SK-N-SH treated with all-trans-retinoic acid at 6 μM for 48 hours (cell line): ENCODE measurements around the gene ZMIZ1.

Experiments used
- ATAC-seq: fragments of 200-7000 bp; cut with Tn5 transposase; 3 replicates; pipeline ENCODE4 v1.9.1; 2020; ENCODE audit warnings: mild to moderate bottlenecking, moderate library complexity
- ARNTL ChIP-seq: fragments of 450-650 bp; formaldehyde crosslinking; IDR thresholded peaks from 2 replicates; pipeline ENCODE4 v1.5.0; 2020; ENCODE audit warnings: low read depth, mild to moderate bottlenecking, moderate library complexity, borderline replicate concordance
- BACH2 ChIP-seq: fragments of 250-450 bp; sonication (Bioruptor Pico); IDR thresholded peaks from 2 replicates; pipeline ENCODE4 v1.9.0; 2021; ENCODE audit warnings: mild to moderate bottlenecking, borderline replicate concordance
- CSDC2 ChIP-seq: fragments of 250-450 bp; sonication (Bioruptor Pico); IDR thresholded peaks from 2 replicates; pipeline ENCODE4 v1.5.0; 2020; ENCODE audit warnings: mild to moderate bottlenecking, moderate library complexity
- CSRNP3 ChIP-seq: fragments of 250-450 bp; sonication (Bioruptor Pico); IDR thresholded peaks from 2 replicates; pipeline ENCODE4 v1.5.1; 2021; ENCODE audit warnings: mild to moderate bottlenecking, moderate library complexity
- ESRRG ChIP-seq: fragments of 250-450 bp; sonication (Bioruptor Pico); IDR thresholded peaks from 2 replicates; pipeline ENCODE4 v1.6.1; 2021; ENCODE audit warnings: mild to moderate bottlenecking
- GLIS3 ChIP-seq: fragments of 250-450 bp; sonication (Bioruptor Pico); IDR thresholded peaks from 2 replicates; pipeline ENCODE4 v1.5.0; 2020; ENCODE audit warnings: mild to moderate bottlenecking, moderate library complexity
- ISL1 ChIP-seq: fragments of 250-450 bp; sonication (Bioruptor Pico); IDR thresholded peaks from 2 replicates; pipeline ENCODE4 v2.1.2; 2022; ENCODE audit warnings: mild to moderate bottlenecking, moderate library complexity
- OSR1 ChIP-seq: fragments of 250-450 bp; sonication (Bioruptor Pico); IDR thresholded peaks from 2 replicates; pipeline ENCODE4 v1.8.0; 2022; ENCODE audit warnings: moderate library complexity, mild to moderate bottlenecking, inconsistent platforms
- POU6F1 ChIP-seq: fragments of 250-450 bp; sonication (Bioruptor Pico); IDR thresholded peaks from 2 replicates; pipeline ENCODE4 v1.8.0; 2021; ENCODE audit warnings: low read depth, mild to moderate bottlenecking, moderate library complexity, borderline replicate concordance
- PPARA ChIP-seq: fragments of 250-450 bp; sonication (Bioruptor Pico); IDR thresholded peaks from 2 replicates; pipeline ENCODE4 v1.5.0; 2020; ENCODE audit warnings: mild to moderate bottlenecking, borderline replicate concordance
- RARB ChIP-seq: fragments of 250-450 bp; sonication (Bioruptor Pico); IDR thresholded peaks from 2 replicates; pipeline ENCODE4 v1.8.0; 2021; ENCODE audit warnings: mild to moderate bottlenecking, moderate library complexity
- SNAI2 ChIP-seq: fragments of 250-450 bp; sonication (Bioruptor Pico); IDR thresholded peaks from 2 replicates; pipeline ENCODE4 v1.5.0; 2020; ENCODE audit warnings: mild to moderate bottlenecking, moderate library complexity
- TCF4 ChIP-seq: fragments of 250-450 bp; sonication (Bioruptor Pico); IDR thresholded peaks from 2 replicates; pipeline ENCODE4 v1.8.0; 2021; ENCODE audit warnings: mild to moderate bottlenecking, moderate library complexity, borderline replicate concordance
- TOX ChIP-seq: fragments of 250-450 bp; sonication (Bioruptor Pico); IDR thresholded peaks from 2 replicates; pipeline ENCODE4 v1.8.0; 2021; ENCODE audit warnings: mild to moderate bottlenecking, moderate library complexity, borderline replicate concordance
- TSHZ2 ChIP-seq: fragments of 250-450 bp; sonication (Bioruptor Pico); IDR thresholded peaks from 2 replicates; pipeline ENCODE4 v1.5.0; 2020; ENCODE audit warnings: mild to moderate bottlenecking, moderate library complexity
- ZC3H10 ChIP-seq: fragments of 250-450 bp; sonication (Bioruptor Pico); IDR thresholded peaks from 2 replicates; pipeline ENCODE4 v1.5.1; 2021; ENCODE audit warnings: mild to moderate bottlenecking, moderate library complexity
- ZFP3 ChIP-seq: fragments of 250-450 bp; sonication (Bioruptor Pico); IDR thresholded peaks from 2 replicates; pipeline ENCODE4 v1.5.0; 2020; ENCODE audit warnings: mild to moderate bottlenecking, moderate library complexity
- ZFP30 ChIP-seq: fragments of 450-650 bp; formaldehyde crosslinking; IDR thresholded peaks from 2 replicates; pipeline ENCODE4 v1.5.0; 2022; ENCODE audit warnings: mild to moderate bottlenecking, moderate library complexity
- ZNF565 ChIP-seq: fragments of 450-650 bp; formaldehyde crosslinking; conservative IDR thresholded peaks from 2 replicates; pipeline ENCODE4 v1.5.0; 2020; ENCODE audit warnings: low read depth, mild to moderate bottlenecking, moderate library complexity
- ZNF70 ChIP-seq: fragments of 450-650 bp; formaldehyde crosslinking; IDR thresholded peaks from 2 replicates; pipeline ENCODE4 v1.5.0; 2020; ENCODE audit warnings: mild to moderate bottlenecking, moderate library complexity
- ZNF8 ChIP-seq: fragments of 450-650 bp; formaldehyde crosslinking; IDR thresholded peaks from 2 replicates; pipeline ENCODE4 v1.5.0; 2020; ENCODE audit warnings: mild to moderate bottlenecking, moderate library complexity

Gene ZMIZ1

GRCh38 chr10:79262131-79262530, 193.4 kb downstream of the ZMIZ1 start:
- no peak for TF ChIP-seq POU6F1 (CRISPR knock-in tag)
- TF ChIP-seq ARNTL (CRISPR knock-in tag), result no peak
- no peak for TF ChIP-seq ZNF565 (CRISPR knock-in tag)
- ATAC-seq, result no peak

DNA sequence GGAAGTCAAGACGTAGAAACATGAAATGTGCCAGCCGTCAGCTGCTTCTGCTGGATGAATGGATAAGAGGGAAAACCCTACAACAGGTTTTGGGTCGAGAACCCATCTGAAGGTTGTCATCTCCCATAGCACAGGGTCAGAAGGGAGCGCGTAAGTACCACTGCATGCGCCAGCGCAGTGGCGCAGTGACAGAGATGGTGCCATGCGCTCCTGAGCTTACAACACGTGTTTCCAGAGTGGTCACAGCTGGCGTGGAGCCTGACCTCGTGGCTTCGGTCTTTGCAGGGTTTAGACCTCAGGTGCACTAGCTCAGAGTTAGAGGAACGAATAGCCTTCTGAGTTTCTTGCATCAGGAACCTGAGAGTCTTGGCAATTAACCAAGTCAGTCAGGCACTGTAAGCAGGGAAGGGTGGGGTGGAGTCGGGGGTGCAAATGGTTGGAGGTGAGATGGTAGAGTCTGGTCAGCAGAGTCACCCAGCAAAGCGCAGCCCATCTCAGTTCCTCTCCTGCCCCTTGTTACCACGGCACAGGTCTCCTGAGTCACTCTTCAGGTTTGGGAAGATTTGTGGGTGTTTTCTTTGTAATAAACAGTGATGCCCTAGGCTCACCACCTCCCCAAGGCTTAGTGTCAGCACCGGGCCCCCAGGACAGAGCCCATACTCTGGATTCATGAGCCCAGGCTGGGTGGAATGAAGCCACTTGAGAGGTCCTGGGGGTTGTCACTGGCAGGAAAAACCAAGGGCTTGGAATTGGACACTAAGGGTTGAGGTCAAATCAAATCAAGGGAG, 194.4 kb downstream of the ZMIZ1 start:
- ATAC-seq, result no peak

GRCh38 chr10:79263939-79264338, 195.2 kb downstream of the ZMIZ1 start:
- no peak for ATAC-seq
- no peak for TF ChIP-seq ZNF70 (CRISPR knock-in tag)
- TF ChIP-seq ZNF565 (CRISPR knock-in tag), result no peak
- no peak for TF ChIP-seq GLIS3 (CRISPR knock-in tag)
- no peak for TF ChIP-seq ARNTL (CRISPR knock-in tag)
- no peak for TF ChIP-seq ISL1 (CRISPR knock-in tag)
- no peak for TF ChIP-seq TOX (CRISPR knock-in tag)
- no peak for TF ChIP-seq ZFP3
- no peak for TF ChIP-seq PPARA (CRISPR knock-in tag)
- no peak for TF ChIP-seq CSRNP3 (CRISPR knock-in tag)
- no peak for TF ChIP-seq SNAI2 (CRISPR knock-in tag)
- no peak for TF ChIP-seq ESRRG (CRISPR knock-in tag)

More for the DNA sequence above, 194.4 kb downstream of the ZMIZ1 start:
- TF ChIP-seq ZFP3, result no peak
- TF ChIP-seq ISL1 (CRISPR knock-in tag), result no peak
- TF ChIP-seq RARB (CRISPR knock-in tag), result no peak
- TF ChIP-seq ZNF565 (CRISPR knock-in tag), result no peak

DNA sequence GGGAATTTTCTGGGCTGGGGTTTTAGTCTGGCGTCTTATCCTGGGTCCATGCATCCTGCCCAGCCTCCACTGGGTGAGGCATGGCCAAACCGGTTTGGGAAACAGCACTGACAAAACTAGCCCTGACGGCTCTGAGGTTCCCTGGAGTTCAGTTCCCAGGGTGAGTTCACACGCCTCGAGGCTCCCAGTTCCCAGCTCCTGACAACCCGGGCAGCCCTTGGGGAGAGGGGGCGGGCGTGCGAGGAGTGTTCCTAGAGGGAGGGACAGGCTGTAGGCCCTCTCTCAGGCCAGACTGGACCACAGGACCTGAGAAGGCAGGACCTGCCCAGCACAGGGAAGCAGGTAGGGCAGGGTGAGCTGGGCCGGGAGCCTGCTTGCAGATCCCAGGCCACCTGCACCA, 196.2 kb downstream of the ZMIZ1 start:
- ATAC-seq, result no peak
- TF ChIP-seq ZC3H10 (CRISPR knock-in tag) (no peak), OSR1 (CRISPR knock-in tag) (no peak), GLIS3 (CRISPR knock-in tag) (no peak), ZNF70 (CRISPR knock-in tag) (no peak), CSRNP3 (CRISPR knock-in tag) (no peak), TOX (CRISPR knock-in tag) (no peak)
- TF ChIP-seq, all 23 proteins: peak for 0

DNA sequence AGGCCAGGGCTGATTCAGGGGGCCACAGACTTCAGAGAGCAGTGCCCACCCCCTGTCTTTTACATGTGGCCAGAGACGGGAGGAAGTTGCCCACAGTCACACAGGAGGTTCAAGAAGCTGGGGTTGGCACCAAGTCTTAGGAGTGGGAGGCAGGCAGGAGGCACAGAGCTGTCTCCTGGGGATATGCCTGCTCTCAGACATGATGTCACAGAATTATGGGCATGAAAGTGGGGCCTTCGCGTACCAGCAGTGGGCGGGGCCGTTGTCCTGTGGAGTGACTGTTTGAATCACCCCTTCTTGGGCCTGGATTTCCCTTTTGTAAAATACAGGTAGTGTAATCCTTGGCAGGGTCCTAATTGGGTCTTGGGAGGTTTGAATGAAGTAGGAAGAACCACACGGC, 197.3 kb downstream of the ZMIZ1 start:
- ATAC-seq, result no peak; the same call in 2 of the 3 replicates
- TF ChIP-seq ZC3H10 (CRISPR knock-in tag) (no peak), ZNF8 (CRISPR knock-in tag) (no peak), ZFP30 (CRISPR knock-in tag) (no peak), TSHZ2 (CRISPR knock-in tag) (no peak), TCF4 (CRISPR knock-in tag) (no peak), ZNF565 (CRISPR knock-in tag) (no peak), GLIS3 (CRISPR knock-in tag) (no peak), ZFP3 (no peak), CSDC2 (CRISPR knock-in tag) (no peak), ZNF70 (CRISPR knock-in tag) (no peak), ARNTL (CRISPR knock-in tag) (no peak), RARB (CRISPR knock-in tag) (no peak), PPARA (CRISPR knock-in tag) (no peak), BACH2 (CRISPR knock-in tag) (no peak), SNAI2 (CRISPR knock-in tag) (no peak), POU6F1 (CRISPR knock-in tag) (no peak), CSRNP3 (CRISPR knock-in tag) (no peak)
